Activated CD4-positive, CD25-positive, alpha-beta regulatory T cell treated with anti-CD3 and anti-CD28 coated beads, Interleukin-2, amount 50 U/mL, for 16 hours (primary cell): ENCODE measurements around the gene ONECUT2.
"Not testable (repeated sequence)": the region's sequence is repeated elsewhere in the genome, so short reads cannot be mapped to it uniquely, and the experiment has no call there.

Experiments
- DNase-seq: peaks from one replicate; pipeline ENCODE4 v3.0.0-alpha.2; 2020; ENCODE audit warnings: low read depth, low spot score

ONECUT2 gene

DNA sequence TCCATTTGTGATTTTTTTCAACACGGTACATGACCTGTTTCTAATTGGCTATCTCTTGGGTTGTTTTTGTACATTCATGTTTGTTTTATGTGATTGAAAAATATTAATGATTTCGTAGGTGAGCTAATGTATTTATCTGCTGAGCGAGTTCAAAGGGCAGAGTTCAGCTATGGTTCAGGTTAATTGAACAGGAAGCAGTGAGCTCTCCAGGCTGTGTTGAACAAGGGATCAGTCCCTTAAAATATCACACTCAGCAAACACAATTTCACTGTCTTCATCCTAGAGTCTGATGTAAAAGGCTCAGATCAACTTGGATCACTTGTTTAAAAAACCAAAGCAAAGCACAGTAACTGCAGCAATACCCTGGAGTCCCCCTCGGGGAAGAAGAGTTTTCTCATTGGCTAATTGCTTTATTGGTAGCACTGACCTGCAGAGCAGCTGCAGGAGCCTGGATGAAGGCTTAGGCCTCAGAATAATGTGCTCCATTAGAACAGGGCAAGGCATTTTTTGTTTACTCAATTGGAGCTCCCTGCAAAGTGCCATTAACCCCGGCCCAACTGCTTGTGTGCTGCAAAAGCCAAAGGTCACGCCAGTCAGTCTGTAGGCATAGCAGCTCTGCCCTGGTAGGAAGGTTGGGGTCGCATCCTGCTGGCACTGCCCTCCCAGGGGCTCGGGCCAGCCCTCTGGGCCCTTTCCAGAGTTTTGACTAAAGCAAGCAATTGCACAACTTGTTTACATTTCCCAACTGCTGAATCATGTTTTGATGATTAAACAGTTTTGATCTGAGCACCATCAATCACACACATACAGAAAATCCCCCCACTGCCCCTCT is 10.5 kb downstream of the ONECUT2 start:
- no peak for DNase-seq

DNA sequence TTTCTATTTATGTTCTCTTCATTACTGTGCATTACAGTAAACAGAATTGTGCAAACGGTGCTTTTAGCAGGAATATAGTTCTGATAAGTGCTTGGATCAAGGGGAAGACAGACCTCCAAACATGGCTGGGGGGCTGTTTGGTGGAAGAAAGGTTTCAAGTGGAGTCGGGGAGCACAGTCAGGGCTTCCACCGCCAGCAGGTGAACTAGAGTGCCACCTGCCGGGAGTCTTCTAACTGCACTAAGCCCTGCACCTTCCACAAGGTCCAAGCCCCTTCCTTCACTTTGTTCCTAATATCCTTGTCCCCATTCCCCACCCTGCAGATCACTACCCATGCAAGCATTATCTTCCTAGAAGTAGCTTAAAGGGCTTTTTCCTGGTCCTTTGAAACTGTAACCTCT is 11.1 kb downstream of the ONECUT2 start:
- DNase-seq = no peak

DNA sequence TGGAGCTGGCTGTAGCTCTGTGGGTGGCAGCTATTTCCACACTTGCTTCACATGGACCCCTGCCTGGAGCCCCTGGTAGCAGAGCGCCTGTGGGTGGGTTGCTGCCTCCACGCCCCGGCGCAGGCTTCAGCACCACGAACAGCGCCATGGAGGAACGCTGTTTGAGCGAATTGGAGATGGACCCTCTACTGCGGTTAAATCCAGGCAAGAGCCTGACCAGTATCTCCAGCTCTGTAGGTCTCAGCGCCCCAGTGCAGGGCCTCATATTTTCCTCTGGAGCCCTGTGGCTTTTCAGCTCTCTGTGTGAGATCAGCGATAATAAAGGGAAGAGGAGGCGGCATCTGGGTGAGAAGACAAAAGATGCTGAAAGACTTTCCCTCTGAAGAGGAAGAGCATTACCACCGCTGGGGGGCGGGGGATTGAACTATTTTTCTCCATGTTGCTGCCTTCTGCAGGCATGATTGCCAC is 12.0 kb downstream of the ONECUT2 start:
- DNase-seq = no peak

DNA sequence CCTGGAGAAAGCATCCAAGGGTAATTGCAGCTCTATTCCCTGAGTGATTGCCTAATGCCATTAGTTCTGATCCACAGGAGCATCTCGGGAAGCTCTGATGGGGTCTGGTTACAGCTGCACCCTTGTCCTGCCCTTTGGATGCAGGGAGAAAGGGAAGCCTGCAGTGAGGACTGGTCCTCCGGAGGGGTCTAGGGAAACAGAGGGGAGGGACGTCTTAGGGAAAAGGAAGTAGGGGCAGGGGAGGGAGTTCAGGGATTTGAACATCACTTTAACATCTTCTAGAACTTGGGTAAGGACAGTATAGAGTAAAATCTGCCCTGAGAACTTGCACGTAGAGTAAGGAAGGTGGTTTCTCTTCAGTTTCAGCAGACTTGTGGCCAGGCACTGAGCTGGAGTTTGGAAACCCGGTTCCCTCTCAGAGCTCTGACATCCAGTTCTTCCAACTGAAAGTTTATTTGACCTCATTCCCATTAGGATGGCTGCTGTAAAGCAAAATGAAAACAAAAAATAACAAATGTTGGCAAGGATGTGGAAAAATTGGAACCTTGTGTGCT is 20.5 kb downstream of the ONECUT2 start:
- DNase-seq = no peak

DNA sequence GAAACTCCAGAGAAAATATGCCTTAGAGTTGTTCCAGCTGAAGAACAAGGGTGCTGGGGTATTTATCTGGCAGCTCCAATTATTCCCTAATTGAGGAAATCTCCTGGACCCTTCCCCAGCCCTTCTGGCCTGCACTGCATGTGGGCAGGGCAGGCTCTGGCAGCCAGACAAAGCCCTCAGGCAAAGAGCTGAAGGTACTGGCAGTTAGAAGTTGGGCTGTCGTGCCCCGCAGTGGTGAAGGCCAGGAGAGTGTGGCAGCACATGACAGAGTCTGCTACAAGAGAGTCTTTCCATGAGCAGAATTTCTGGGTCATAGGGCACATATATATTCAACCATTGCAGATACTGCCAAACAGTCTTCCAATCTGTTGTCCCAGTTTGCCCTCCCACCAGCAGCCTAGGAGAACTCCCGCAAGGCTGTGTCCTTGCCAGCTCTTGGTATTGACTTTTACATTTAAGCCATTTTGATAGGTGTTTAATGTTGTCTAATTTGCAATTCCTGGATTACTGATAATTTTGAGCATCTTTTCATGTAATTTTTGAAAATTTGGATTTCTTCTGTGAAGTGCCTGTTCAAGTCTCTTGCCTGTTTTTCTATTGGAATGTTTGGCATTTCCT is 26.6 kb downstream of the ONECUT2 start:
- no peak for DNase-seq

DNA sequence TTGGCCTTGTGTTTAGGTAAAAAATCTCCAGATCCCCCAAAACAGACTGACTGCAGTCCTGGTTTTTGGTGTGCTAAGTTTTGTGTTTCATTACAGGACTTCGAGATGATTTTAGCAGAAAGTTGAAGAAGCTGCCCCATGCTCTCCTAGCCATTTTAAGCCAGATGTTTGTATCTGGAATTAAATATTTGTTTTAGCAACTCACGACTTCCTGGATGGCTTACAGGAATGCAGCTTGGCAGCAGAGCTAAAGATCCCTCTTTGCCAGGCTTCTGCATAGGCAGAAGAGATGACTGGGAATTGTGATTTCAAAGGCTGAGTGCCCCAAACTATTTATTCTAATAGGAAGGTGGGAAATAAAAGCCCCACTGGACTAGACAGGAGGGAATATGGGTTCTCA is 31.1 kb downstream of the ONECUT2 start:
- DNase-seq = no peak

DNA sequence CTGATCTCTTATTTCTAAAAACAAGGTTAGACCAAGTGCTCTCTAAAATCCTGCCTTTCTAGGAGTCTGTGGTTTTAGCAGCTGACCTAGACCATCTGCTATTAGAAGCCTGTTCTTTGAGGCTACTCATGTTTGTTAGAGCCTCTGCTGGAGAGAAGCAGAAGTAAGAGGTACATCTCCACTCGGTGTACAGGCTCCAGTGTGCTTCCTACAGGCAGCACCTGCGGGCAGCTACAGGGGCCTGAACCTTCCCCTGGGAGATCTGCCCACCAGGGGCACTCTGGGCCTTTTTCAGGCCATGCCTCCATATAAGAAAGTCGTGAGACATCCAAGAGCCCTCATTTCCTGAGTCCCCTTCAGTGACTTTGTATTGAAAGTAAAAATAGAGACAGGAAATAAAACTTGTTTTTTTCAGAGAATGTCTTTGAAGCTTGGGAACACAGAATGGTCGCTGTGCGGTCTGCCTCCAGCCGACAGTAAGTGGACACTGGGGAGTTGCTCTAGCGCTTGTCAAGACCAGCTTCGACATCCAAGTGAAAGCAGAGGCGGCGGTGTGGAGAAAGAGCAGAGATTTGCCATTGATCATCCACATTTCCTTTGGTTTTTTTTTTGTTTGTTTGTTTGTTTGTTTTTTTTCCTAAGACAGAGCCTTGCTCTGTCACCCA is 31.7 kb downstream of the ONECUT2 start:
- no peak for DNase-seq

DNA sequence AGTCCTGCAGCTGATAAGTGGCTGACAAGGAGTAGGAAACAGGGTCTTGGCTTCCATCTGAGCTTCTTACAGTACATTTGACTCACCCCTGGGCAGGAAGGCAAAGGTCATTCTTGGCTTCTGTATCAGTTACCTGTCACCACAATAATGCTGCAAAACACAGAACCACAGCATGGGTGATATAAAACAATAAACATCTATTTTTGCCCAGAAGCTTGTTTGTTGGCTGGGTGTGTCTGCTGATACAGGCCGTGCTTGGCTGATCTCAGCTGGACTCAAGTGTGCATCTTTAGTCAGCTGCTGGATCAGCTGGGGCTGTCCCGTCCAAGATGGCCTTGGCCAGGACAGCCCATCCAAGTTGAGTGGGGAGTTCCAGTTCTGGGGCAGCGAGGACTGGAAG is 34.7 kb downstream of the ONECUT2 start:
- no peak for DNase-seq

DNA sequence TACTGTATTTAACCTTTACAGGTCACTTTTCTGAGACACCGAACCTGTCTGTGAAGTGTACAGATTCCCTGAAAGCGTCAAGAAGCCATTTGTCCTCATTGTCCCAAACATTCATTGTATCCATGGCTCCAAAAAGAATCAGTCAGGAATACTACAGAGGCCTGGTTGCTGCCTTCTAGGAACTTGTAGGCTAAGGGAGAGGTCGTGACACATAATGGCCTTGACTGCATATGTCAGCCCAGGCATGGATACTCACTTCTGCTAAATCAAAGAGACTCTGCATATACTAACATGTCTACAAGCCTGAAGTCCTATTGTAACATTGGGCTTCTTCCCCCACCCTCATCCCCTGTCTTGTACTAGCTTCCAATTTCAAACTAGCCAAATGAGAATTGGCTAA is 40.2 kb downstream of the ONECUT2 start:
- DNase-seq = no peak

DNA sequence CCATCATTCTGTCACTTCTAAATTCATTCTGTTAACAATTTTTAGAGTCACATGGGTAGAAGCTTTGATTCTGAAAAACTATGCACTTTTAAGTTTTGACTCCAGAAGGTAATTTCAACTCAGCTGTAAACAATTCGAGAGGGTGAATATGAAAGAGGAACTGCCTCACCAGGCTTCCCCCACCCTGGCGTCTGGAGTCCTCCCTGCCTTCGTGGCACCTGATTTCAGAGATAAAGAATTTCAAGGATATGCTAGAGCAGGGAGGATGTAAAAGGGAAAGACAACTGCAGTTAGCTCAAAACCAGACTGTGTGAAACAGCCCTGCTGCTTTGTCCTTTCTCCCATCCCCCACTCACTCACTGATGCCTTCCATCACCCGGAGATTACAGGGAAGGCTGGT is 40.7 kb downstream of the ONECUT2 start:
- DNase-seq = no peak

DNA sequence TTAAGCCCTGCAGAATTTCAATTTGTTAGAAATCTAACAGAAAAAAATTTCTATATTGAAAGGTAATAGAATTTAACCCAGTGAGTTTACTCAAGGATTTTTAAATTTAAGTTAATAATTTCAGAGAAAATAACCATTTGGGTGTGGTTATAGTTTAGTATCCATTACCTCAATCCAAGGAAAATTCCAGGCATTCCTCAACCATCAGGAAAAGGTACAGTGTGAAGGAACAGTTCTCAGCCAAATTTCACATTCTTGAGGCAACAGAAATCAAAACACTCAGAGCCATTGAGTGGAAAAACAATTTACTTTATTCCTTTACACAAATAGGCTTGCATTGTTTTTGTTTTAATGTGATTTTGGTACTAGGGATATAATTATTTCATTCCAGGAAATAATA is 45.6 kb downstream of the ONECUT2 start:
- no peak for DNase-seq

DNA sequence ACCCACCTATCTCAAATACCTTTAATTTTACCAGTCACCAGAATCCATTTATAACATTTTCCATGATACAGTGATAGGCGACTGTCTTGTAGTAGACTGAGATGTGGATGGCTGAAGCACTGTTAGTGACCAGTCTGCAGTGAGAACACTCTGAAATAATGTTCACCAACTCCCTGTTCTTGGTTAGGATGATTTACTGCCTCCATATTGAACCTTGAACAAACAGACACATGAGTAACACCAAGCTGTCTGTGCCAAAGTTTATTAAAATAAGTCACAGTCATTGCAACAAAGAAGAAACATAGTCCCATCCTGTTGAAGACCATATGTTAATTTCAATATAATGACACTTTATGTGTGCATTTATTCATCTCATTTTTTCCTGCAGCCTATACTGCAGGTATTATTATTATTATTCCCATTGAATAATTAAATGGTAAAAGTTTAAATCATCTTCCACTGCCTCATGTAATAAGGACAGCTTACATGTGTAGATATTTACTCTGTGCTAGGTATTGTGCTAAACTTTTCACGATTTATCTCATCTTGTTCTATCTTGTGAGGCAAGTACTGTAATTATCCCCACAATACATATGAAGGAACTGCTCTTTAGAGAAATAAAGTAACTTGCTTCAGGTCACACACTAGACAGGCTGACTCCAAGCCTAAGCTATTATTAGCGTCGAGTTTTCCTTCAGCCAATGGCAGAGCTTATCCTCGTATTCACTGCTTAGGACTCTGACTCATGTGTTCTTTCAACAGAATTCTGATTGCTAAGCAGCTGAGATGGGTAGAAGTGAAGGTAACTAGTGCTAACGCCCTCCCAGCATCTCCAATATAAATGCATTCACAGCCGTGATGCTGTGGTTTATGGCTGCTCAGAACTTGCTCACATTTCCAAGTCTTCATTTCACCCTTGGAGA is 62.5 kb downstream of the ONECUT2 start:
- DNase-seq = no peak

DNA sequence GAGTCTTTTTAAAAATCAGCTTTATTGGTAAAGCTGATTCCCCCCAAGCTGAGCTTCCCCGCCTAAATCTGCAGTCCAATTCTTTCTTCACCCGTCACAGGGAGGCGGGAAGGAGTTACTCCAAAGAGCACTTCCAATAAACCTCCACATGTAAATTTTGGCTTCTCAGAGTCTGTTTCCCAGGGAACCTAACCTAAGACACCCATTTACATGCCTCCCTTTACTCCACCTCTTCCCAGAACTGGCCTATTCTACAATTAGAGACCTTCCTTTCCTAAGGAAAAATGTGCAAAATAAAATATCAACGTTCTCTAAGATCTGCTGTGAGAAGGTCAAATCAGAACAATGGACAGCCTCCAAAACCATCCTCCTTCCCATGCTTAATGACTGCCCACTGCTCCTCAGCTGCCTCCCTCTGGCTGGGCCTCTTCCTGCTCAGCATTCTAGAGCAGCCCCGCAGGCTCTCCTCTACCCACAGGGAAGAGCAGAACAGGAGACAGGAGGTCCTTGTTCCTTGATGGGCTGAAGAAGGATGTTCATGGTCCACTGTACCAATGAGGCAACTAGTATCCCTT is 63.6 kb downstream of the ONECUT2 start:
- no peak for DNase-seq

DNA sequence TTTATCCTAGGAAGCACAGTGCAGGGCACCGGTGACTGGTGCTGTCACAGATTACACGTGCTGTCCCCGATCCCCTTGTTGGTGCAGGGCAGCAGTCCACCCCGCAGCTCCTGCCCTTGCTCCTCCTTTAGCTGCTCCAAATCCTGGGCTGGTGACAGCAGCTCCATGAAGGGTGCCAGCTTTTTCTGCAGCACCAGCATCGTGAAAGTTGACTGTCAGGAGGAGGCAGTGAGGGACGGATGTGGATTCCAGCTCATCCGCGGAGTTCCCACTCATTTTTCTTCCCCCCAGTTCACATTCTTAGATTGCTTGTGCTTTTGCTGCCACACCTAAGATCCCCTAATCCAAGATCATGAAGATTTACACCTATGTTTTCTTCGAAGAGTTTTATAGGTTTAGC is 67.5 kb downstream of the ONECUT2 start:
- no peak for DNase-seq

DNA sequence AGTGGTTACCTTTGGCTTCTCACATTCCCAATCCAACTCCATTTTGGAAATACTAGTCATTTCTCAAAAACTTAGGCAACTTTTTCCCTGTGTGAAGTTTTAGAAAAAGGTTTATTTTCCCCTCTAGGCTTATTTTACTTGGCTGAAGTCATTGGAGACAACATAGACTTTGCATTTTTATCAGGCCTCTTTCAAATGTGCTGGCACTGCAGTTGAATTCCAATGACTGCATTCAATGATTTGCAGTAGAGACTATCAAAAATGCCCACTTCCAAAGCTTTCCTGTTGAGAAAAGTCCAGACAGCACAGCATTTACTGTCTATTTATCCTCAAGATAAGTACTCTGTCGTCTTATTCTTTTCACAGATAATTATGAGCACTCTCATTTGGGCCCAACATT is 70.1 kb downstream of the ONECUT2 start:
- DNase-seq = no peak

DNA sequence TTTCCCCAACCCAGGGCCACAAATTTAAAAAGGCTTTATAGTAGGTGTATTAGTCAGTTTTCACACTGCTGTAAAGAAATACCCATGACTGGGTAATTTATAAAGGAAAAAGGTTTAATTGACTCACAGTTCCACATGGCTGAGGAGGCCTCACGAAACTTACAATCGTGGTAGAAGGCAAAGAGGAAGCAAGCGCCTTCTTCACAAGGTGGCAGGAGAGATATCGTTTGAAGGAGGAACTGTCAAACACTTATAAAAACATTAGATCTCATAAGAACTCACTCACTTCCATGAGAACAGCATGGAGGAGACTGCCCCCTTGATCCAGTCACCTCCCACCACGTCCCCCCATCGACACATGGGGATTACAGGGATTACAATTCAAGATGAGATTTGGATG is 80.9 kb downstream of the ONECUT2 start:
- DNase-seq = no peak

DNA sequence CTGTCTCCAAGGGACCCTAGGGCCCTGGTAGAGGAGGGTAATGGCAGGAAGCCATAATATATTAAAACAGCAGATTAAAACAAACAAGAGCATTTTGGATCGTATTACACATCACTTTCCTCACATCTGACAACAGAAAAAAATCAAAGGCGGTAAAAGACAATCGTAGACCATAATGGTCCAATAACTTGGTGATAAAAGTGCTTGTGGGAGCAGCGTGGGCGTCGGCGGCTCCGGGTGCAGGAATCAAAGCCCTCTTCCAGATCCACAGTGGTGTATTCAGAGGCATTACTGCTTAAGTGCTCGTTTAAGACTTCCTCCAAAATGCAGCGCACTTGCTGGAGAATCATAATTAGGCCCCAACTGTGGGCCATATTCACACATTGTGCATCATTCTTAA is 83.4 kb downstream of the ONECUT2 start:
- DNase-seq = no peak

DNA sequence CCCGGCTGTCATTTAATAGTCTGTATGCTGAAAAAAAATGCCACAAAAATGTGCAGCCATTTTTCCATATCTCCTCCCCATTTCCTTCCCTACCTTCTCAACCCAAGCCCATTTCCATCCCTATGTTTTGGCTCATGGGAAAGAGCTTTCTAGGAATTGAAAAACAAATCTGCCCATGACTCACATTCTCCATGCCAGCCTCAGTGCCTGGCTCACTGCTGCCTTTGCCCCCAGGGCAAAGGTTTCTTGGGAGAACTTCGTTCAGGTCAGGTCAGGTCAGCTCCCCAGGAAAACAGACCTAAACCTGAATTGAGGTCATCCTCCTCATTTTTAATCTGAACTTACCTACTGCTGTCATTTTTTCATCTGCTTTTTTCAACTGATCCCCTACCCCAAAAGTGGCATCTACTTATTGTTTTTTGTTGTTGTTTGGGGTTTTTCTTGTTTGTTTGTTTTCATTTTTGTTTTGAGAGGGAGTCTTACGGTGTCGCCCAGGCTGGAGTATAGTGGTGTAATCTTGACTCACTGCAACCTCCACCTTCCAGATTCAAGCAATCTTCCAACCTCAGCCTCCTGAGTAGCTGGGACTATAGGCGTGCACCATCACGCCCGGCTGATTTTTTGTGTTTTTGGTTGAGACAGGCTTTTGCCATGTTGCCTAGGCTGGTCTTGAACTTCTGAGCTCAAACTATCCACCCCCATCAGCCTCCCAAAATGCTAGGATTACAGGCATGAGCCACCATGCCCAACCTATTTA is 84.7 kb downstream of the ONECUT2 start:
- no peak for DNase-seq

DNA sequence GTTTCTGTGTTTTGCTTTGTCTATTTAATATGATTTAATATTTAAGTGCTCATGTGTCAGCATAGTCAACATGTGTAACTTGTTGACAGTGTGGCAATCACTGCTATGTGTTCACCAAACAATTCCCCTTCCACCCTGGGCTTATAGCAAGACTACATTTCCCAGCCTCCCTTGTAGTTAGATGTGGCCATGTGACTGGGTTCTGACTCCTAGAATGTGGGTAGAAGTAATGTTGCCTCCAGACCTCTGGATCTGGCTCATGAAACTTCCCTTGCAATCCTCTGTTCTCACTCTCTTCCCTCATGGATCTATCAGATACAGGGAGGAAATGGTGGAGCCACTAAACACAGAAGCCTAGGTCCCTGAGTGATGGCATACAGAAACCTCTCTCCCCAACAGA is 87.2 kb downstream of the ONECUT2 start:
- not testable (repeated sequence) for DNase-seq
